Fibroblast of villous mesenchyme (primary cell): ENCODE measurements around the gene ADGRA3. TPM values are rescaled to one million over a fixed set of nuclear protein-coding genes. Genes with fewer than 3 reads are reported as not detected.

ENCODE experiments used
- DNase-seq: peaks from one replicate; pipeline ENCODE4 v3.0.0-alpha.2; 2010; ENCODE audit warnings: low read depth
- H3K4me3 ChIP-seq: 2 replicates; pipeline ENCODE4 v1.5.1; 2011; ENCODE audit warnings: low read depth, mild to moderate bottlenecking, low read length
- CTCF ChIP-seq: IDR thresholded peaks from 2 replicates; pipeline ENCODE4 v1.5.1; 2012; ENCODE audit warnings: low read depth, mild to moderate bottlenecking, low read length; ENCODE audit not compliant: insufficient read depth
- total RNA-seq: library from RNA; depleted of rRNA; stranded (reverse); fragments of >200 nt; gene quantifications from 2 replicates; pipeline ENCODE4 v1.2.3, GENCODE V29; 2012

The ADGRA3 gene
- total RNA-seq, 1 donor = 25.9 TPM

- TF ChIP-seq CTCF = no peak
- no peak overlapping the region for H3K4me3 ChIP-seq
- no peak for DNase-seq
These were observed 170.8 kb downstream of the ADGRA3 start for GRCh38 chr4:22345055-22345454.

GRCh38 chr4:22343606-22344005 is 172.3 kb downstream of the ADGRA3 start:
- no peak for TF ChIP-seq CTCF
- no peak for DNase-seq
- no peak overlapping the region for H3K4me3 ChIP-seq

- DNase-seq = no peak
- H3K4me3 ChIP-seq = no peak overlapping the region
- no peak for TF ChIP-seq CTCF
These were observed 176.4 kb downstream of the ADGRA3 start for GRCh38 chr4:22339491-22339890.

- DNase-seq = no peak
- TF ChIP-seq CTCF = no peak
- H3K4me3 ChIP-seq = no peak overlapping the region
These were observed 177.1 kb downstream of the ADGRA3 start for GRCh38 chr4:22338796-22339195.

Other genes with a start within 250 kb of the ADGRA3 start
- not detected in 2 replicates for gene GBA3, start 176.9 kb upstream of the ADGRA3 start, total RNA-seq